HEK293 (cell line): ENCODE data around the gene TAS1R1.

Experiments used
- CTCF ChIA-PET: fragments of 350-600 bp; formaldehyde crosslinking; extraction: SDS; loops from one replicate; lab custom pipeline; 2021; ENCODE audit warnings: antibody characterized with exemption; lab: Yijun Ruan, JAX
- POLR2A ChIA-PET: fragments of 300-600 bp; formaldehyde crosslinking; extraction: SDS; loops from one replicate; lab custom pipeline; 2020; ENCODE audit warnings: antibody characterized with exemption, inconsistent platforms; lab: Yijun Ruan, JAX
- H3K27ac ChIP-seq: fragments of 200-500 bp; sonication (Bioruptor generic); 2 replicates; pipeline ENCODE4 v1.5.1; 2014; ENCODE audit warnings: low read depth, low read length, control low read depth, inconsistent platforms; ENCODE audit errors: extremely low read depth
- H3K36me3 ChIP-seq, 2 experiments: fragments of 200-500 bp in 1 of 2; sonication (Bioruptor generic) in 1 of 2; 1 replicate in 1 of 2; 2 replicates in 1 of 2; pipeline ENCODE4 v1.5.1; 2014 to 2017; ENCODE audit warnings: inconsistent platforms in 2 of 2, low read length in 2 of 2; ENCODE audit not compliant: control insufficient read depth in 2 of 2, insufficient read depth in 1 of 2
- H3K4me1 ChIP-seq: fragments of 200-500 bp; sonication (Bioruptor generic); 2 replicates; pipeline ENCODE4 v1.5.1; 2014; ENCODE audit warnings: mild to moderate bottlenecking, low read length, inconsistent platforms; ENCODE audit not compliant: control insufficient read depth, insufficient read depth
- H3K4me3 ChIP-seq: 2 replicates; pipeline ENCODE4 v1.5.1; 2011; ENCODE audit warnings: low read depth, mild to moderate bottlenecking, control low read depth, low read length, moderate library complexity
- H3K9me3 ChIP-seq: fragments of 200-500 bp; sonication (Bioruptor generic); 2 replicates; pipeline ENCODE4 v1.5.1; 2014; ENCODE audit warnings: low read depth, low read length, inconsistent platforms; ENCODE audit not compliant: control insufficient read depth, insufficient read depth
- BCL6B ChIP-seq: fragments of 450-650 bp; formaldehyde crosslinking; IDR thresholded peaks from 2 replicates; pipeline ENCODE4 v1.5.1; 2017; ENCODE audit warnings: missing biosample characterization, missing genetic modification characterization
- GLI4 ChIP-seq: fragments of 450-650 bp; formaldehyde crosslinking; IDR thresholded peaks from 2 replicates; pipeline ENCODE4 v1.5.1; 2016; ENCODE audit warnings: missing biosample characterization, missing genetic modification characterization
- HIC1 ChIP-seq: fragments of 450-650 bp; formaldehyde crosslinking; IDR thresholded peaks from 2 replicates; pipeline ENCODE4 v1.5.1; 2016; ENCODE audit warnings: missing biosample characterization, missing genetic modification characterization
- KLF16 ChIP-seq: fragments of 450-650 bp; formaldehyde crosslinking; IDR thresholded peaks from 2 replicates; pipeline ENCODE4 v1.5.1; 2017; ENCODE audit warnings: missing biosample characterization, missing genetic modification characterization
- KLF9 ChIP-seq: fragments of 450-650 bp; formaldehyde crosslinking; IDR thresholded peaks from 2 replicates; pipeline ENCODE4 v1.5.1; 2016; ENCODE audit warnings: missing biosample characterization, missing genetic modification characterization, low read depth
- PRDM2 ChIP-seq: fragments of 450-650 bp; formaldehyde crosslinking; IDR thresholded peaks from 2 replicates; pipeline ENCODE4 v1.5.1; 2016; ENCODE audit warnings: missing biosample characterization, missing genetic modification characterization, borderline replicate concordance
- ZBTB10 ChIP-seq: fragments of 450-650 bp; formaldehyde crosslinking; IDR thresholded peaks from 2 replicates; pipeline ENCODE4 v1.5.1; 2016; ENCODE audit warnings: missing biosample characterization, missing genetic modification characterization
- ZBTB11 ChIP-seq: fragments of 450-650 bp; formaldehyde crosslinking; conservative IDR thresholded peaks from 2 replicates; pipeline ENCODE4 v1.5.1; 2016; ENCODE audit warnings: low read depth, missing biosample characterization, missing genetic modification characterization
- ZNF138 ChIP-seq: fragments of 450-650 bp; formaldehyde crosslinking; IDR thresholded peaks from 2 replicates; pipeline ENCODE4 v1.5.1; 2016; ENCODE audit warnings: missing biosample characterization, missing genetic modification characterization, borderline replicate concordance
- ZNF223 ChIP-seq: fragments of 450-650 bp; formaldehyde crosslinking; IDR thresholded peaks from 2 replicates; pipeline ENCODE4 v1.5.1; 2016; ENCODE audit warnings: missing biosample characterization, missing genetic modification characterization
- ZNF366 ChIP-seq: fragments of 450-650 bp; formaldehyde crosslinking; conservative IDR thresholded peaks from 2 replicates; pipeline ENCODE4 v1.5.1; 2016; ENCODE audit warnings: missing biosample characterization, missing genetic modification characterization
- ZNF513 ChIP-seq: fragments of 450-650 bp; IDR thresholded peaks from 2 replicates; pipeline ENCODE4 v1.5.1; 2018; ENCODE audit warnings: missing biosample characterization, missing genetic modification characterization
- ZNF580 ChIP-seq: fragments of 450-650 bp; formaldehyde crosslinking; IDR thresholded peaks from 2 replicates; pipeline ENCODE4 v1.5.1; 2016; ENCODE audit warnings: missing biosample characterization, missing genetic modification characterization
- ZNF596 ChIP-seq: fragments of 450-650 bp; IDR thresholded peaks from 2 replicates; pipeline ENCODE4 v1.5.0; 2018; ENCODE audit warnings: missing biosample characterization, mild to moderate bottlenecking, missing genetic modification characterization, moderate library complexity
- ZNF76 ChIP-seq: fragments of 450-650 bp; formaldehyde crosslinking; IDR thresholded peaks from 2 replicates; pipeline ENCODE4; 2016; ENCODE audit warnings: low read depth, missing biosample characterization, missing genetic modification characterization, borderline replicate concordance

TAS1R1 gene

GRCh38 chr1:6602669-6603237 lies 47.6 kb downstream of the TAS1R1 start, which contains the start of gene KLHL21 (continued):
- TF ChIP-seq ZNF223 (tag by site-specific recombination) (no peak), GLI4 (tag by site-specific recombination) (no peak), KLF9 (tag by site-specific recombination) (0 out of 2 replicates have a peak, but pooled peaks have one; percentile 26), ZBTB10 (tag by site-specific recombination) (0 out of 2 replicates have a peak, but pooled peaks have one; percentile 6), KLF16 (0 out of 2 replicates have a peak, but pooled peaks have one; percentile 4), HIC1 (tag by site-specific recombination) (peak; percentile 64), ZNF76 (tag by site-specific recombination) (peak; percentile 43; the same call in 1 of the 2 replicates), ZNF138 (tag by site-specific recombination) (no peak), ZNF596 (tag by site-specific recombination) (peak; percentile 19; the same call in 1 of the 2 replicates), ZNF580 (tag by site-specific recombination) (peak; percentile 21; the same call in 1 of the 2 replicates), ZNF513 (0 out of 2 replicates have a peak, but pooled peaks have one; percentile 41)

GRCh38 chr1:6603238-6603914 lies 48.3 kb downstream of the TAS1R1 start:
- peaks cover 0 to 19% of the 10 kb centered on the region in 2 experiments; a peak in 1 of 3 replicates for H3K36me3 ChIP-seq
- ChIA-PET POLR2A (interaction anchor here (0.7 to 3.5 kb wide), 6 partner anchors 9 to 75 kb away, joined by 3 to 25 read pairs (median 6); partner anchors contain the start of genes PHF13, THAP3 and ZBTB48), CTCF (interaction anchor here (0.5 to 1.6 kb wide), 3 partner anchors 18 to 258 kb away, joined by 3 to 4 read pairs (median 3); partner anchors contain the start of gene TAS1R1)
- H3K27ac ChIP-seq: peak overlapping the region; percentile 79
- H3K9me3 ChIP-seq: no peaks in the 10 kb centered on the region
- peak overlapping the region; percentile 48 for H3K4me3 ChIP-seq
- H3K4me1 ChIP-seq: no peaks in the 10 kb centered on the region
- TF ChIP-seq BCL6B (tag by site-specific recombination) (no peak), ZBTB11 (peak; percentile 26; the same call in 1 of the 2 replicates), PRDM2 (no peak), ZNF366 (0 out of 2 replicates have a peak, but pooled peaks have one; percentile 29)
